Naive thymus-derived CD8-positive, alpha-beta T cell (primary cell): Measurements from ENCODE around the gene WSCD1. TPM values are rescaled to one million over a fixed set of nuclear protein-coding genes. Genes with fewer than 3 reads are reported as not detected.

Experiments
- ATAC-seq, 2 donors: fragments of 150-1000 bp; cut with Tn5 transposase in 1 of 2; sonication (Bioruptor Pico), chemical (Tn5 transposase) in 1 of 2; 1 replicate in 1 of 2; 2 replicates in 1 of 2; pipeline ENCODE4 v1.10.0; 2021; ENCODE audit warnings: mild to moderate bottlenecking in 2 of 2, moderate library complexity in 2 of 2
- POLR2A ChIA-PET: fragments of 350-600 bp; sonication (Branson Sonifier 250); formaldehyde crosslinking; loops from one replicate; lab custom pipeline; 2021; ENCODE audit warnings: antibody characterized with exemption; lab: Charles Lee
- DNase-seq, 10 donors: peaks; one replicate each; pipeline versions ENCODE4 v3.0.0 to v3.0.0-alpha.2; 2020 to 2022
- H3K27ac Mint-ChIP-seq, 10 donors: one replicate each; pipeline ENCODE4 v1.8.0; 2020 to 2022; ENCODE audit warnings: mild to moderate bottlenecking in 10 of 10, mixed read lengths in 10 of 10, moderate library complexity in 4 of 10, inconsistent platforms in 1 of 10
- H3K27me3 Mint-ChIP-seq, 5 donors: one replicate each; pipeline ENCODE4 v1.8.0; 2021 to 2022; ENCODE audit warnings: mixed read lengths in 5 of 5
- H3K36me3 Mint-ChIP-seq, 3 donors: one replicate each; pipeline ENCODE4 v1.8.0; 2020 to 2022; ENCODE audit warnings: mixed read lengths in 3 of 3, mild to moderate bottlenecking in 2 of 3, inconsistent platforms in 1 of 3
- H3K4me1 Mint-ChIP-seq, 4 donors: one replicate each; pipeline ENCODE4 v1.8.0; 2021 to 2022; ENCODE audit warnings: mixed read lengths in 4 of 4
- H3K4me3 Mint-ChIP-seq, 10 donors: one replicate each; pipeline ENCODE4 v1.8.0; 2020 to 2022; ENCODE audit warnings: mild to moderate bottlenecking in 10 of 10, mixed read lengths in 10 of 10, moderate library complexity in 6 of 10, inconsistent platforms in 1 of 10
- H3K9me3 Mint-ChIP-seq, 9 donors: one replicate each; pipeline ENCODE4 v1.8.0; 2020 to 2022; ENCODE audit warnings: mixed read lengths in 9 of 9, mild to moderate bottlenecking in 3 of 9, inconsistent platforms in 1 of 9, moderate library complexity in 1 of 9
- polyA plus RNA-seq, 3 donors: library from polyadenylated mRNA; unstranded; fragments of 300-500 nt; fragmentation: Illumina TruSeq; gene quantifications; one replicate each; pipeline ENCODE4 v1.2.3, GENCODE V29; 2021
- total RNA-seq, 8 experiments: library from RNA in 2 of 8; stranded (reverse) in 2 of 8; gene quantifications; one replicate each; pipeline ENCODE4 v1.2.3 and lab custom pipeline; 2021 to 2026

Gene WSCD1
- total and polyA plus RNA-seq, 5 experiments from 2014 or later = not detected

DNA sequence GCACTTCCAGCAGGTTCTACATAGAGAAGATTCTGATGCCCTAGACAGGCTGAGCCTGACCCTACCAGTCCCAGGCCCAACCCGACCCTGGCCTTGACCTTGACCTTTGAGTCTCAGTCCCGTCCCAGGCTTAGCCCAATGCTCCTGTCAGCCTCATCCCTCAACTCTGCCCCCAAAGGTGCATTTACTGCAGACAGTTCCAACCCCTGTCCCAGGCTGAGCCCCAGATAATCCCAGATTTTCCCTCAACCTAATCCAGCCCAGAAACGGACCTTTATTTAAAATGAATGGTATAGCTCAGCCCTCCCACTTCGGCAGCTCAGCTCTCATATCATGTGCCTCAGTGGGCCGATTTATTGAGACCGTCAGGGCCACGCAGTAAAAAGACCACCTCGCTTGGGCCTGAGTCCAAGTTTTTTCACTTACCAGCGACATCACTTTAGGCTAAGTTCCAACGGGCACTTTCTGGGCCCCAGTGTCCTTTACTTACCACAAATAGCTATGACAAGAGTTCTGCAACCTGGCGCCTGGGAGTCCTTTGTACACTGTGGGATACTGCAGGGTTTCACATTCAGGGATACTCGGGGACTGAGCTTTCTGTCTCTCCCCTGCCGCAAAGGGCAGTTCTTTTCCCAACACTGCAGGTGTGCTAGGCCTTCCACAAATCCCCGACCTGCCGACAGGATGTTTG lies 89.5 kb downstream of the WSCD1 start:
- Mint-ChIP-seq H3K4me3 (no peak overlapping the region), H3K36me3 (no peaks in the 10 kb centered on the region), H3K9me3 (no peaks in the 10 kb centered on the region), H3K4me1 (peaks cover 0 to 2% (median 0%) of the 10 kb centered on the region in 4 donors), H3K27me3 (peaks cover 0 to 46% (median 23%) of the 10 kb centered on the region in 5 donors), H3K27ac (no peak overlapping the region)
- POLR2A ChIA-PET = no interaction called here
- ATAC-seq (no peak), DNase-seq (no peak)

DNA sequence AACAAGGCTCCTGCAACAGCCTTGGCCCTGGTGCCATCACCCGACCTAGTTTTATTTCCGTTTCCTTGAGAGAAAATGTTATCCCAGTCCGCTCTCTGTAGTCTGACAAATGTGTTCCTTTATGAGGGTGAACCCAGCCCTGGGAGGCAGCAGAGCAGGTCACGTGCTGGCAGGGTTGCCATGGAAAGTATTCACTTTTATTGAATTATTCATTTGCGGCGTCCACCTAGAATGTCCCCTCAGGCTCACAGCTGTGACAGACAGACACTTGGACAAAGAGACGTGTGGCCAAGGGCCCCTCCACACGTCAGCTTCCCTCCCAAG lies 90.0 kb downstream of the WSCD1 start:
- peaks cover 0 to 2% (median 0%) of the 10 kb centered on the region in 4 donors for H3K4me1 Mint-ChIP-seq
- DNase-seq = no peak
- no peak overlapping the region for H3K27ac Mint-ChIP-seq
- ATAC-seq = no peak
- POLR2A ChIA-PET = no interaction called here
- no peak overlapping the region for H3K4me3 Mint-ChIP-seq
- peaks cover 0 to 48% (median 23%) of the 10 kb centered on the region in 5 donors for H3K27me3 Mint-ChIP-seq
- no peaks in the 10 kb centered on the region for H3K36me3 Mint-ChIP-seq
- H3K9me3 Mint-ChIP-seq = no peaks in the 10 kb centered on the region

DNA sequence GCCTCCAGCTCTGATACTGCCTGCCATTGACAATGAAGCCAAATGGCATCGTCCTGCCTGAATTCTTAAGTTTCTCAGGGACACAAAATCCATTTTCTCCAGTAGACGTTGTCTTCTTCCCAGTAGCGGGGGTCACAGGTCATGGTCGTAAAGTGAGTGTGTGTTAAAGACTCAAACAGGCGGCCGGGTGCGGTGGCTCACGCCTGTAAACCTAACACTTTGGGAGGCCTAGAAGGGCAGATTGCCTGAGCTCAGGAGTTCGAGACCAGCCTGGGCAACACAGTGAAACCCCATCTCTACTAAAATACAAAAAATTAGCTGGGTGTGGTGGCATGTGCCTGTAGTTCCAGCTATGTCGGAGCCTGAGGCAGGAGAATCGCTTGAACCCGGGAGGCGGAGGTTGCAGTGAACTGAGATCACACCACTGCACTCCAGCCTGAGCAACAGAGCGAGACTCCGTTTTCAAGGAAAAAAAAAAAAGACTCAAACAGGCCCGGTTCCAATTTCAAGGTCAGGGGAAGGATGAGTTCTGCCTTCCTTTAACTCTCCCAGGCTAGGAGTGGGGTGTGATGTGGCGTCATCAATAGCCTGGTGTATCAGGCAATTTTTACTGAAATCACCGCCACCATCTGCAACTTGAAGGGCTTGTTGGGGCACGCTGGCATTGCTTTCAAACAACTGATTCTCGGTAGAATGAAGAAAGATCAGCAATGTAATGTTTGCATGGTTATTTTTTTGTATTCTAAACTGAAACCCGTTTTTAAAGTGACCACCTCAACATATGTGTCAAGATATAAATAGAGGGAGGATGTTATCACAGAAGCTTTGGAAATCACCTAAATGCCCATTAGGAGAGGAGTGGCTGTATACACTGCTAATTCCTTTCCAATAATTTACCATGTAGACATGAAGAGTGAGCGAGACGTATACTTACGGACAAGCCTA lies 91.0 kb downstream of the WSCD1 start:
- Mint-ChIP-seq H3K4me3 (no peak overlapping the region), H3K4me1 (peaks cover 0 to 2% (median 0%) of the 10 kb centered on the region in 4 donors), H3K9me3 (no peaks in the 10 kb centered on the region), H3K36me3 (no peaks in the 10 kb centered on the region), H3K27ac (no peak overlapping the region), H3K27me3 (peaks cover 0 to 48% (median 23%) of the 10 kb centered on the region in 5 donors)
- ATAC-seq (no peak), DNase-seq (no peak)
- POLR2A ChIA-PET = interaction anchor here (0.7 kb wide), 1 partner anchor 361 kb away, joined by 3 read pairs; no protein-coding TSS in a partner anchor

DNA sequence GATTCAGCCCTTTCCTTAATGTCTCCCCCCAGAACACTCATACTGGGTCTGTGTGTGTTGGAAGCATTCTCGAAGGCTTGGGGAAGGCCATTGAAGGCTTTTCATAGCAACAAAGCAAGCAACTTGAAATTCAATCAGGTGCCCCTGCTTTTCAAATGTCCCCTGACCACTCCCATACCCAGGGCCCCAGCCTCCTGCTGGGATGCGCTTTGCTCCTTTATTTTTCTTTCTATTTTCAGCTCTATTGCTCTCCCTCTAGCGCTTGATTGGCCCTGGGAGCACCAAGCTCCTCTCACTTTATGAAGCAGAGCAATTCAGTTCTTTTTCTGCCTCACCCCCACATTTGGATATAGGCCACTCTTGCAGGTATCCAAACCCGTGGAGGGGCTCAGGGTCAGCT lies 92.0 kb downstream of the WSCD1 start:
- H3K9me3 Mint-ChIP-seq = no peaks in the 10 kb centered on the region
- H3K27ac Mint-ChIP-seq = no peak overlapping the region
- H3K4me3 Mint-ChIP-seq = no peak overlapping the region
- peaks cover 0 to 2% (median 0%) of the 10 kb centered on the region in 4 donors for H3K4me1 Mint-ChIP-seq
- no peak for ATAC-seq
- POLR2A ChIA-PET = no interaction called here
- H3K36me3 Mint-ChIP-seq = no peaks in the 10 kb centered on the region
- peaks cover 2 to 48% (median 25%) of the 10 kb centered on the region in 5 donors for H3K27me3 Mint-ChIP-seq
- no peak for DNase-seq

DNA sequence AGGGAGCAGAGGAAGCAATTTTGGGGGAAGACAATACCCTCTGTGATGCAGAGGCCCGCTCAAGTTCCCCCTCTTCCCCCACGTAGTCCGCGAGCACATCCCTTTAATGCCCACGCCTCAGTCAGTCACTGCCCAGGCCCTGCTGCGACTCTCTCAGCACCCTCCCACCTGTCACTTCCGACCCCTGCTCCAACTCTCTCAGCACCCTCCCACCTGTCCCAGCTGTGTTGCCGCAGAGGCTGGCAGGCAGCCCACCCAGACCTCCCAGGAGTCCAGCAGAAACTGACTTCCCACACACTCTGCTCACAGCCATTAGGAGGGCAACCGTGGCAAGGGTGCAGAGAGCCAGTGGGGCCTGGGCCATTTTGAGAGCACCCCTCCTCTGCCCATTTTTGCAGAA lies 92.7 kb downstream of the WSCD1 start:
- H3K36me3 Mint-ChIP-seq = no peaks in the 10 kb centered on the region
- H3K4me1 Mint-ChIP-seq = peaks cover 0 to 2% (median 0%) of the 10 kb centered on the region in 4 donors
- H3K9me3 Mint-ChIP-seq = no peaks in the 10 kb centered on the region
- no peak overlapping the region for H3K27ac Mint-ChIP-seq
- no peak for ATAC-seq
- H3K4me3 Mint-ChIP-seq = no peak overlapping the region
- POLR2A ChIA-PET = no interaction called here
- peaks cover 2 to 48% (median 21%) of the 10 kb centered on the region in 5 donors for H3K27me3 Mint-ChIP-seq
- DNase-seq = no peak

DNA sequence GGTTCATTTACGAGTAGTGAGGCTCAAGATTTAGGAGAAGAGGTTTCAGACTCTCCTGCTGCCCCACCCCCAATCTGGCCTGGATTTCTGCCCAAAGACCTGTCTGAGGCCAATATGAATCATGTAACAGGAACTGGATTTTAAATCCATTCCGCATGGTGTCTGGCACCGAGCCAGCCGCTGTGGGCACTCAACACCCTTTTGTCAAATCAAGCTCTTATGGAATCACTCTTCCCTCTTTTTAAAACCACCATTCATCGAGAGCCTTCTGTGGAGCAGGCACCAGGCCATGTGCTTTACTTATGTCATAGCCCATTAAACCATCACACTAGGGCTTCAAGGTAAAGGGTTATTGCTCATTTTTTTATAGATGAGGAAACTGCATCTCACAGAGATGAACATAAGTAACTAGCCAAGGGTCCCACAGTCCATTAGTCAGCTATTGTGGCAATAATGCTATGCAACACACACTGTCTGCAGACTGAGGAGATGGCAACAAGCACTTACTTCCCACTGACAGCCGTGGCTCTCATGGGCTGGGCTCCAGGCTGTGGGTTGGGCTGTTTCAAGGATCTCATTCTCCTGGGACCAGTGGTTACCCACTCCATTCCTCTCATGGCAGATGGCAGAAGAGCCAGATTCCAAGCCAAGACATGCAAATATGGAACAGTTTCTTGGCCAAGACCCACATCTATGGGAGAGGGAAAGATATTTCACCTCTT lies 93.6 kb downstream of the WSCD1 start:
- no peak for ATAC-seq
- no peak overlapping the region for H3K4me3 Mint-ChIP-seq
- no peak for DNase-seq
- no peaks in the 10 kb centered on the region for H3K36me3 Mint-ChIP-seq
- POLR2A ChIA-PET = no interaction called here
- peaks cover 2 to 41% (median 18%) of the 10 kb centered on the region in 5 donors for H3K27me3 Mint-ChIP-seq
- H3K9me3 Mint-ChIP-seq = no peaks in the 10 kb centered on the region
- no peak overlapping the region for H3K27ac Mint-ChIP-seq
- peaks cover 0 to under 1% (median 0%) of the 10 kb centered on the region in 4 donors for H3K4me1 Mint-ChIP-seq

DNA sequence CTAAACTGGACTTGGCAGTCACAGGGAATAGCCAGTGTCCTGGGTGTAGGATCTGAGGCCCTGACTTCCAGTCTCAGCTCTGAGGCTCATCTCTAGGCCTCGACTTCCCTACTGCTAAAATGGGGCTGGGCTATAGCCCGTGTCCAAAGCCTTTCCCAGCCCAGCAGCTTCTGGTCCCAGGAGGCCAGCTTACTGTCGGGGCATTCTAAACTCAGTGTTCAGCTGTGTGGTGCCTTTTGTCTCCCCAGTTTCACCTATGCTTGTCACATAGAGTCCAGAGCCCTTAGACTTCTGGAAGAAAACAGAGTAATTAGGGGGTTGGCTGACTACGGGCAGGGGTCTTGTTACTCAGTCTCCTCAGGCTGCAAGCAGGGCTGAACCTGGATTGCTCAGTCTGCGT lies 94.8 kb downstream of the WSCD1 start:
- POLR2A ChIA-PET = no interaction called here
- no peak for ATAC-seq
- no peaks in the 10 kb centered on the region for H3K4me1 Mint-ChIP-seq

DNA sequence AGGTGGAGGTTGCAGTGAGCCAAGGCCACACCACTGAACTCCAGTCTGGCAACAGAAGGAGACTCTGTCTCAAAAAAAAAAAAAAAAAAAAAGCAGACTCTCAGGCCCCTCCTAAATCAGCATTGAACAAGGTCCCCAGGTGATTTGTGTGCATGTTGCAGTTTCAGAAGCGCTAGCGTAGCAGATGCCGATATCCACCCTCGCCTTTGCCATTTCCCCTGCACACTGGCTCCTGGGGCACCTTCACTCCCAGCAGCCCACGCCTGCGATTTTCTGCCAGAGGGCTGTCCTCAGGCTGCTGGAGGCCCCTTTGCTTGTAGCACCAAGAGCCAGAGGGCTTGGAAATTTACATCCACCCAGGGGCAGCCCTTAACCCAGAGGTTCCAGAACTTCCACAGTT lies 95.6 kb downstream of the WSCD1 start:
- no peak overlapping the region for H3K27ac Mint-ChIP-seq
- H3K27me3 Mint-ChIP-seq = peaks cover 2 to 23% (median 10%) of the 10 kb centered on the region in 5 donors
- H3K36me3 Mint-ChIP-seq = no peaks in the 10 kb centered on the region
- ATAC-seq (no peak), DNase-seq (no peak)
- H3K9me3 Mint-ChIP-seq = peaks cover 0 to 11% (median 0%) of the 10 kb centered on the region in 9 donors
- H3K4me1 Mint-ChIP-seq = no peaks in the 10 kb centered on the region
- POLR2A ChIA-PET = no interaction called here
- H3K4me3 Mint-ChIP-seq = no peak overlapping the region

More for the DNA sequence above, 94.8 kb downstream of the WSCD1 start:
- DNase-seq = no peak
- Mint-ChIP-seq H3K36me3 (no peaks in the 10 kb centered on the region), H3K9me3 (peaks cover 0 to 3% (median 0%) of the 10 kb centered on the region in 9 donors), H3K27me3 (peaks cover 2 to 28% (median 14%) of the 10 kb centered on the region in 5 donors), H3K27ac (no peak overlapping the region), H3K4me3 (no peak overlapping the region)

DNA sequence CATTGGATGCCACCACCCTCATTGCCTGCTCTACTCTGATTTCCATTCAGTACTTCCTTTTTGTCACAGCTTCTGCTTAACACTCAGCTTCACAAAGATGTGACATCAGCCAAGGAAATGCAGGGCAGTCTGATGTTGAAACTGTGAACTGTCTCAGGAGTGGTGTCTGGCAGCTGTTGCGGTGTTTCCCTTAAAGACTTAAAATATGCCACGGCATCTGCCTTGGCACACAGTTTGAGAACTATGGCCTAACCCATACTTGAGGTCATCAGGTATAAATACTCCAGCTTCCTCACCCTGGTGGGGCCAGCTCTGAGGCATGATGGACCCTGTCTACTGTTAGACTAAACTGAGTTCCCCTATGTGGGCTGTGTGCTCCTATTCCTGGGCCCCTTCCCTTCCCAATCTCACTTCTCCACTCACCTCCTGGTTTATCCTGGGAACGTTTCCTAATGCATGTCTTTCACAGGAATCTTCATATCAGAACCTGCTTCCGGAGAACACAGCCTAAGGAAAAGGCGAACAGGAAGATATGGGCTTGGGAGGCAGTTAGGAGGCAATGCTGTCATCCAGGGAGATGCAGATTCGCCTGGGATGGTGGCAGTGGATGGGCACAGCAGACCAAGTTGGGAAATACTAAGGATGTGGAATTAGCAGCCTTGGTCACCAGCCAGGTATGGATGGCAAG lies 96.5 kb downstream of the WSCD1 start:
- no peak for ATAC-seq
- peaks cover 2 to 23% (median 10%) of the 10 kb centered on the region in 5 donors for H3K27me3 Mint-ChIP-seq
- DNase-seq = no peak
- H3K27ac Mint-ChIP-seq = no peak overlapping the region
- no peaks in the 10 kb centered on the region for H3K36me3 Mint-ChIP-seq
- POLR2A ChIA-PET = no interaction called here
- H3K4me3 Mint-ChIP-seq = no peak overlapping the region
- peaks cover 0 to 13% (median 0%) of the 10 kb centered on the region in 9 donors for H3K9me3 Mint-ChIP-seq
- H3K4me1 Mint-ChIP-seq = no peaks in the 10 kb centered on the region

DNA sequence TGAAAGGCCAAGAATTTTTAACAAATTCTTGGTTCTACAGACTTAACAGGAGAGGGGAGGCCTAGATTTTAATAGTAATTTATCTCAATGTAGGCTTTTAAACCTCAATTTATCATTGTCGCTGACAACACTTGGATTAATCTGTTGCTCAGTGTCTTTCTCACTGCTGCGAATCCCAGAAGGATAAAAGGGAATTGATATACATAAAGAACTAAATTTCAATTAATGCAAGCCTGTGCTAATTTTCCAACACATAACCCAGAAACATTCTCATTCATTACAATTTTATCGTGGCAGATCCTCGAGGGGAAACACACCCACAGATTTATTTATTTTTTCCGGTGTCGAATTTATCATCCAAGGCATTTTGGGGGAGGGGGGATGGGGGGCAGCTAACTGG lies 98.1 kb downstream of the WSCD1 start:
- POLR2A ChIA-PET = no interaction called here
- no peaks in the 10 kb centered on the region for H3K4me1 Mint-ChIP-seq
- ATAC-seq (no peak), DNase-seq (no peak)
- H3K27me3 Mint-ChIP-seq = peaks cover 2 to 23% (median 9%) of the 10 kb centered on the region in 5 donors
- H3K4me3 Mint-ChIP-seq = no peak overlapping the region
- H3K36me3 Mint-ChIP-seq = no peaks in the 10 kb centered on the region
- H3K9me3 Mint-ChIP-seq = peaks cover 0 to 13% (median 0%) of the 10 kb centered on the region in 9 donors
- peak overlapping the region in 1 of 10 donors; percentile 67 for H3K27ac Mint-ChIP-seq

DNA sequence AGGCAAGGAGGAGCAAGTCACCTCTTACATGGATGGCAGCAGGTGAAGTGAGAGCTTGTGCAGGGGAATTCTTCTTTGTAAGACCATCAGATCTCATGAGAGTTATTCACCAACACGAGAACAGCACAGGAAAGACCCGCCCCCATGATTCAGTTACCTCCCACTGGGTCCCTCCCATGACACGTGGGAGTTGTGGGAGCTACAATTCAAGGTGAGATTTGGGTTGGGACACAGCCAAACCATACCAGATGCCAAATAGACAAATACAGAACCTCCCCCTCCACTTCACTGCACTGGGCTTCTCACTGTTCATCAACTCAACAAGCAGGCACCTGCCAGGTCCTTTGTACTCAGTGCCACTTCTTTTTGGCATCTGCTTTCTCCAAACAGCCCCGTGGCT lies 100.2 kb downstream of the WSCD1 start:
- no peaks in the 10 kb centered on the region for H3K36me3 Mint-ChIP-seq

More for the DNA sequence above, 100.2 kb downstream of the WSCD1 start:
- peaks cover 0 to 13% (median 0%) of the 10 kb centered on the region in 9 donors for H3K9me3 Mint-ChIP-seq
- ATAC-seq (no peak), DNase-seq (no peak)
- no peaks in the 10 kb centered on the region for H3K4me1 Mint-ChIP-seq
- POLR2A ChIA-PET = interaction anchor here (0.6 kb wide), 1 partner anchor 1736 kb away, joined by 4 read pairs; no protein-coding TSS in a partner anchor
- H3K4me3 Mint-ChIP-seq = no peak overlapping the region
- H3K27ac Mint-ChIP-seq = no peak overlapping the region
- H3K27me3 Mint-ChIP-seq = peaks cover 2 to 19% (median 5%) of the 10 kb centered on the region in 5 donors
